ENCODE measurements around the gene CCDC12.

CCDC12 gene

GRCh38 chr3:46996689-46997452, 20.3 kb upstream of the CCDC12 start:
- DNase-seq (ENCODE audit: low read depth in 3 of 3): no peak

GRCh38 chr3:46995901-46996562, 19.5 kb upstream of the CCDC12 start:
- no peak for DNase-seq (ENCODE audit: low read depth in 3 of 3)

GRCh38 chr3:46994801-46995731, 18.5 kb upstream of the CCDC12 start:
- no peak for DNase-seq (ENCODE audit: low read depth in 3 of 3)

- no peak for DNase-seq (ENCODE audit: low read depth in 3 of 3)
Measured at GRCh38 chr3:46993986-46994385, 17.4 kb upstream of the CCDC12 start.

- no peak for DNase-seq (ENCODE audit: low read depth in 3 of 3)
Measured at GRCh38 chr3:46993292-46993691, 16.7 kb upstream of the CCDC12 start.

- no peak for DNase-seq (ENCODE audit: low read depth in 3 of 3)
Measured at GRCh38 chr3:46992231-46992630, 15.7 kb upstream of the CCDC12 start.

- DNase-seq (ENCODE audit: low read depth in 3 of 3): no peak
Measured at GRCh38 chr3:46991406-46992165, 15.0 kb upstream of the CCDC12 start.

GRCh38 chr3:46990573-46991374, 14.2 kb upstream of the CCDC12 start:
- DNase-seq (ENCODE audit: low read depth in 3 of 3): no peak

- DNase-seq (ENCODE audit: low read depth in 3 of 3): no peak
Measured at GRCh38 chr3:46989146-46989810, 12.7 kb upstream of the CCDC12 start.

GRCh38 chr3:46988616-46989015, 12.1 kb upstream of the CCDC12 start:
- DNase-seq (ENCODE audit: low read depth in 3 of 3): no peak

- peak; percentile 62 to 86 (median 69) for DNase-seq (ENCODE audit: low read depth in 3 of 3)
Measured at GRCh38 chr3:46987743-46988401, 11.3 kb upstream of the CCDC12 start.

- DNase-seq (ENCODE audit: low read depth in 3 of 3): no peak
Measured at GRCh38 chr3:46987319-46987742, 10.8 kb upstream of the CCDC12 start.

GRCh38 chr3:46986782-46987310, 10.3 kb upstream of the CCDC12 start:
- no peak for DNase-seq (ENCODE audit: low read depth in 3 of 3)

GRCh38 chr3:46986055-46986730, 9.6 kb upstream of the CCDC12 start:
- DNase-seq (ENCODE audit: low read depth in 3 of 3): no peak

GRCh38 chr3:46985588-46985987, 9.0 kb upstream of the CCDC12 start:
- DNase-seq (ENCODE audit: low read depth in 3 of 3): no peak

- no peak for DNase-seq (ENCODE audit: low read depth in 3 of 3)
Measured at GRCh38 chr3:46984591-46985459, 8.3 kb upstream of the CCDC12 start.

GRCh38 chr3:46982546-46982945, 6.0 kb upstream of the CCDC12 start:
- DNase-seq (ENCODE audit: low read depth in 3 of 3): no peak

Measured in stimulated activated CD4-positive, alpha-beta T cell treated with anti-CD3 and anti-CD28 coated beads, TNF-alpha, amount 100 ng/mL, for 24 hours (primary cell).